Stimulated activated CD4-positive, alpha-beta T cell treated with anti-CD3 and anti-CD28 coated beads, Interleukin-12 subunit alpha, Interleukin-12 subunit beta, amount 100 ng/mL, for 48 hours (primary cell): ENCODE results near the gene CALD1.

Experiments used
- DNase-seq, 3 donors: peaks; one replicate each; pipeline ENCODE4 v3.0.0-alpha.2; 2020; ENCODE audit warnings: low read depth in 2 of 3, low spot score in 1 of 3

Gene CALD1

GRCh38 chr7:134763960-134764359, 15.5 kb upstream of the CALD1 start:
- DNase-seq, result no peak

- no peak for DNase-seq
Observed at GRCh38 chr7:134764365-134764764, 15.1 kb upstream of the CALD1 start.

- no peak for DNase-seq
Observed at GRCh38 chr7:134766779-134767519, 12.5 kb upstream of the CALD1 start.

- no peak for DNase-seq
Observed at GRCh38 chr7:134767520-134768168, 11.8 kb upstream of the CALD1 start.

- no peak for DNase-seq
Observed at GRCh38 chr7:134768243-134768642, 11.2 kb upstream of the CALD1 start.

GRCh38 chr7:134770676-134771075, 8.8 kb upstream of the CALD1 start:
- no peak for DNase-seq

- no peak for DNase-seq
Observed at GRCh38 chr7:134771111-134771510, 8.3 kb upstream of the CALD1 start.

- no peak for DNase-seq
Observed at GRCh38 chr7:134771889-134772288, 7.5 kb upstream of the CALD1 start.

- no peak for DNase-seq
Observed at GRCh38 chr7:134772401-134772800, 7.0 kb upstream of the CALD1 start.

- DNase-seq, result no peak
Observed at GRCh38 chr7:134773164-134773563, 6.3 kb upstream of the CALD1 start.

- DNase-seq, result no peak
Observed at GRCh38 chr7:134774119-134774518, 5.3 kb upstream of the CALD1 start.

- no peak for DNase-seq
Observed at GRCh38 chr7:134777470-134777869, 2.0 kb upstream of the CALD1 start.

GRCh38 chr7:134777908-134778580, 1.4 kb upstream of the CALD1 start:
- DNase-seq, result no peak

- no peak for DNase-seq
Observed at GRCh38 chr7:134779741-134780065, 269 bp downstream of the CALD1 start.

- no peak for DNase-seq
Observed at GRCh38 chr7:134780166-134780828, 863 bp downstream of the CALD1 start.

- no peak for DNase-seq
Observed at GRCh38 chr7:134781171-134781570, 1.7 kb downstream of the CALD1 start.

GRCh38 chr7:134782121-134782623, 2.7 kb downstream of the CALD1 start:
- DNase-seq, result no peak

- DNase-seq, result no peak
Observed at GRCh38 chr7:134783294-134784069, 4.0 kb downstream of the CALD1 start.

GRCh38 chr7:134784251-134785049, 5.0 kb downstream of the CALD1 start:
- DNase-seq, result no peak

- DNase-seq, result no peak
Observed at GRCh38 chr7:134785842-134786241, 6.4 kb downstream of the CALD1 start.
